Fibroblast of the aortic adventitia (primary cell): Measurements from ENCODE around the gene ALG11. TPM values are rescaled to one million over a fixed set of nuclear protein-coding genes. Genes with fewer than 3 reads are reported as not detected.
"Not testable (repeated sequence)": the region's sequence is repeated elsewhere in the genome, so short reads cannot be mapped to it uniquely, and the experiment has no call there.

Source experiments
- DNase-seq: peaks from one replicate; pipeline ENCODE4 v3.0.0-alpha.2; 2010; ENCODE audit warnings: low read depth
- H3K4me3 ChIP-seq: 2 replicates; pipeline ENCODE4 v1.5.1; 2011; ENCODE audit warnings: low read depth, mild to moderate bottlenecking, control low read depth, low read length, moderate library complexity
- CTCF ChIP-seq: IDR thresholded peaks from 2 replicates; pipeline ENCODE4 v1.5.1; 2011; ENCODE audit warnings: mild to moderate bottlenecking, low read length, control low read depth, inconsistent platforms; ENCODE audit not compliant: insufficient read depth
- total RNA-seq: library from RNA; depleted of rRNA; stranded (reverse); fragments of >200 nt; gene quantifications from 2 replicates; pipeline ENCODE4 v1.2.3, GENCODE V29; 2012; ENCODE audit warnings: low replicate concordance

ALG11 gene
- total RNA-seq, 1 donor: 36.3 TPM

GRCh38 chr13:52027832-52028231 lies 15.6 kb downstream of the ALG11 start:
- DNase-seq: no peak
- no peak overlapping the region for H3K4me3 ChIP-seq
- no peak for TF ChIP-seq CTCF

- H3K4me3 ChIP-seq: no peak overlapping the region
- TF ChIP-seq CTCF: no peak
- no peak for DNase-seq
Observed at GRCh38 chr13:52029569-52029968, 17.4 kb downstream of the ALG11 start.

DNA sequence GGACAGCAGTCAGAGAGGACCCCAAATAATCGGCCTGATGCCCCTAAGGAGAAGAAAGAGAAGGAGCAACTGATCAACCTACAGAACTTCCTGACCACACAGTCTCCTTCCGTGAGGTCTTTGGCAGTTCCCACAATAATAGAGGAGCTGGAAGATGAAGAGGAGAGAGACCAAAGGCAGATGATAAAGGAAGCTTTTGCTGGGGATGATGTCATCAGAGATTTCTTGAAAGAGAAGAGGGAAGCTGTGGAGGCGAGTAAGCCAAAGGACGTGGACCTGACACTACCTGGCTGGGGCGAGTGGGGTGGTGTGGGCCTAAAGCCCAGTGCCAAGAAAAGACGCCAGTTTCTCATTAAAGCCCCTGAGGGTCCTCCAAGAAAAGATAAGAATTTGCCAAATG lies 18.2 kb downstream of the ALG11 start:
- not testable (repeated sequence) for DNase-seq, H3K4me3 ChIP-seq

DNA sequence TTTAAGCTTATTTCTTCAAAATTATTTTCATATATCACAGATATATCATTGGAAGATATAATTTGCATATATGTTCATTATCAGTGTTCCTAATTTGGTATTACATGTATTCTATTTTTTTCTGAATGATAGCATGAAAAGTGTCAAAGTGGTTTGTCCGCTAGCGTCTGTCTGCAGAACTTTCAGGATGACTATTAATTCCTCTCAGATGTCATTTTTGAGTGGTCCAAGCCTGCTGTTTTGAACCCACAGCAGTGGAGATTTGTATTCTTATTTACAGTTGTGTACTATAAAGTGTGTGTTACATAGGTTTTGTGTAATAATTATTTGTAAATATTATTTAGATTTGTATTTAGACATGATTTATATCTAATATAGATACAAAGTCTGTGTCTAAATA lies 20.8 kb downstream of the ALG11 start:
- DNase-seq: no peak
- no peak overlapping the region for H3K4me3 ChIP-seq
- no peak for TF ChIP-seq CTCF

- no peak for TF ChIP-seq CTCF
- DNase-seq: no peak
- H3K4me3 ChIP-seq: no peak overlapping the region
Observed at GRCh38 chr13:52034616-52035226, 22.5 kb downstream of the ALG11 start.

- DNase-seq: no peak
- no peak overlapping the region for H3K4me3 ChIP-seq
- TF ChIP-seq CTCF: no peak
Observed at GRCh38 chr13:52036037-52036436, 23.8 kb downstream of the ALG11 start.

GRCh38 chr13:52043675-52044074 lies 31.5 kb downstream of the ALG11 start:
- H3K4me3 ChIP-seq: no peak overlapping the region
- no peak for DNase-seq
- TF ChIP-seq CTCF: no peak
